Renal cortex interstitium (tissue), 11 donors: ENCODE data around the gene C1QTNF9. TPM values are rescaled to one million over a fixed set of nuclear protein-coding genes. Genes with fewer than 3 reads are reported as not detected.

Experiments
- DNase-seq, 11 donors: peaks; one replicate each; pipeline ENCODE4 v3.0.0-alpha.2; 2013; ENCODE audit warnings: low read depth in 9 of 11, low spot score in 4 of 11; ENCODE audit errors: extremely low read depth in 1 of 11
- polyA plus RNA-seq, 3 donors: library from polyadenylated mRNA; unstranded; fragments of 120-200 nt; gene quantifications; one replicate each; pipeline ENCODE4 v1.2.1, GENCODE V29; 2013; ENCODE audit not compliant: insufficient read length in 3 of 3

Gene C1QTNF9
- polyA plus RNA-seq, 3 donors = 0.17 to 0.59 (median 0.30) TPM

DNA sequence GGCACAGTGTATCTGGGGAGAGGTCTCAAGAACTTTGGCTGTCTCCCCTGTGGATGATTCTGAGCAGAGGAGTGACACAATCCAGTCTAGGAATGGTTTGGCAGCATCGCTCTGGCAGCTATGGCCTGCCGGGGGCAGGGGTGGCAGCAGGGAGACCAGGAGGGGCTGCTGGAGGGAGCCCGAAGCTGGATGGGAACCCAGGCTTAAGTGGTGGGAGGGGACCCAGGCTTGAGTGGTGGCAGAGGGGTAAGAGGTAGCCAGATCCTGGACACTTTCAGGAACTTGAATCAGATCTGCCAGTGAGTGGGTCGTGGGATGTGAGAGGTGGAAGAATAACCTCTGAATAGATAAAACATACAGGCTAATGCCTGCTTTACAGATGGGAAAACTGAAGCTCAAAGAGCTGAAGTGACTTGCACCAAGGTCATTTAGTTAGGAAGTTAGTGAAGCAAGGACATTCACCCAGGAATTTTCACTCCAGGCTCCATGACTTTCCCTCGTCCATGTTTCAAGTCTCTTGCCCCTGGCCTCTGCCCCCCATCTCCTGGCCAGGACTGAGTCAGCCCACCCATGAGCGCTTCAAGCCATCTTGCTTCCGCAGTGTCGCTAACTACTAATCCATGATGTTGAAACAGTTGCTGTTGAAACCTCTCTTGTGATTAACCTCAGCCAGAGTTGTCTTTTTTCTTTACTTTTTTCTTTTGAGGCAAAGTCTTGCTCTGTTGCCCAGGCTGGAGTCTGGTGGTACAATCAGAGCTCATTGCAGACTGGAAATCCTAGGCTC lies 29.9 kb upstream of the C1QTNF9 start:
- no peak for DNase-seq

DNA sequence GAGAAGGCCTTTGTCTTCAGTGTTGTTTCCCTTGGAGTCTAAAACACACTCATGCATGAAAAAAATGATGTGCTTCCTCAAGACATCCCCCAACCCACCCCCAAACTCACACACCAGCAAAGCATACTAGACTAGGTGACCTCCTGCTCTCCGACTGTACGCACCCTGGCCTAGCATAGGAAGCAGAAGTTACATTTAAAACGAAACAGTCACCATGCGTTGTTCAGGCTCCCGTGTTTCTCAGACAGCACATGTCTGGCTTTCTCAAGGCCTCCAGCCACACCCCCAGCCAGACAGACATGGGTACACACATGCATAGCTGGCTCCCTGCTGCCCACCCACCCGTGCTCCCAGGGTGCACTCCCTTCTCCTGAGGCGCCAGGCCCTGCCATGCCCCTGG lies 28.7 kb upstream of the C1QTNF9 start:
- no peak for DNase-seq

GRCh38 chr13:24281188-24282008 lies 28.0 kb upstream of the C1QTNF9 start:
- no peak for DNase-seq

- no peak for DNase-seq
Measured at GRCh38 chr13:24282256-24282655, 27.1 kb upstream of the C1QTNF9 start.

DNA sequence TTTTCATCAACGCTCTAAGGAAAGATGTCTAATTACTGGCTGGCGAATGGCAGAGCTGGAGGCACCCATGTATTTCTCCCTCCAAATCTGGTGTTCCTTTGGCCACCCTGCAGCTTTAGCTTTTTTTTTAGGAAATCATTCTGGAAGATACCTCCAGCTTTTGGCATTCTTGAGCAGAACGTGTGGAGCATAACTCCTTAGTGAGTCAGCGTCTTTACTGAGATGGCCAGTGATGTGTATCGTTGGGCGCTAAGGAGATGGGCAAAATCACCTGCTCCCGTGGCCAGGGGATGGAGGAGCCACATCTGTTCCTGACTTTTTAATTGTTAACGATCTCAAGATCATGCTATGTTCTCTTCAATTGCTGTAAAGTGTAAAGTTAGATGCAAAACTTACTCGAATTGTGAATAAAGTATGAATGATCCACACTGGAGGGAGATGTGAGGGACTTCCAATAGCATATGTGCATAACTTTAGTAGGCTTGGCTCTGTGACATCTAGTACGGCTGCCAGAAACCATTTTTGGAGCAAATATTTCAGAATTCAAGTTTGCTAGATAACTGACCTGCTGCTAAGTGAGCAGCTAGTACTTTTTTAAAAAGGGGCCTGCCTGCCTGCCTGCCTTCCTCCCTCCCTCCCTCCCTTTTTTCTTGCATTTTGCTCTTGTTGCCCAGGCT lies 24.4 kb upstream of the C1QTNF9 start:
- DNase-seq = no peak

DNA sequence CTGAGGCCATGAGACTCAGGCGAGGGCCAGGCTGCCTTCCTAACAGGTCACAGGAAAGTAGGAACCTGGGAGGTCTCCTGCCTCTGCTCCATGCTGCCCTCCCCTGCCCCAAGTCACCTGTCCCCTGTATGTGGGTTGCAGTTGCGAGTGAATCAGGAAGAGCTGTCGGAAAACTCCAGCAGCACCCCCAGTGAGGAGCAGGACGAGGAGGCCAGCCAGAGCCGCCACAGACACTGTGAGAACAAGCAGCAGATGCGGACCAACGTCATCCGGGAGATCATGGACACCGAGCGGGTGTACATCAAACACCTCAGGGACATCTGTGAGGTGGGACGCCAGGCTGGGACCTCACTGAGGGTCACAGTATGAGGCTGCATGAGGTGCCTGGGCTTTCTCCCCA lies 22.8 kb upstream of the C1QTNF9 start:
- no peak for DNase-seq

DNA sequence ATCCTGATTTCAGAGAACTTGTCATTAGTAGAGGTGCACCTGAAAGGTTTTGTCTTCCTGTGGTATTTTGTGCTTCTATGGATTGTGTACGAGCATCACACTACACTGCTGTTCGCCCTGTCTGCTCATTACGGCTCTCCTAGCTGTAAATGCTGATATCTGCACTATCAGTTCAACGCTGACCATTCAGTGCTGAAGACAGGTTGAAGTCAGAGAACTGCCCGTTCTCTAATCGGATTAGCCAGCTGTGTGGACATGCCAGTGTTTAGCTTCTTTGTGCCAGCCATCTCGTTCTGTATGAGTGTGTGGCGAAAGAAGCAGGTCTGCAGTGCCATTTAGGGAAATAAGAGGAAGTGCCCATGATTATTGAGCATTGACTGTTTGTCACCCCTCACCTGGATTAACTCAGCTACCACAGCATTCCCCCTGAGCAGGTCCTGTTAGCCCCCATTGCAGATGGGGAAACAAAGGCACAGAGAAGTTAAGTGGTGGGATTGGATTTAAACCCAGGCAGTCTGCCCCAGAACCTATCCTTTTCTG lies 21.6 kb upstream of the C1QTNF9 start:
- DNase-seq = no peak

- DNase-seq = no peak
Measured at GRCh38 chr13:24288870-24289269, 20.5 kb upstream of the C1QTNF9 start.

GRCh38 chr13:24290280-24290932 lies 19.0 kb upstream of the C1QTNF9 start:
- DNase-seq = no peak

DNA sequence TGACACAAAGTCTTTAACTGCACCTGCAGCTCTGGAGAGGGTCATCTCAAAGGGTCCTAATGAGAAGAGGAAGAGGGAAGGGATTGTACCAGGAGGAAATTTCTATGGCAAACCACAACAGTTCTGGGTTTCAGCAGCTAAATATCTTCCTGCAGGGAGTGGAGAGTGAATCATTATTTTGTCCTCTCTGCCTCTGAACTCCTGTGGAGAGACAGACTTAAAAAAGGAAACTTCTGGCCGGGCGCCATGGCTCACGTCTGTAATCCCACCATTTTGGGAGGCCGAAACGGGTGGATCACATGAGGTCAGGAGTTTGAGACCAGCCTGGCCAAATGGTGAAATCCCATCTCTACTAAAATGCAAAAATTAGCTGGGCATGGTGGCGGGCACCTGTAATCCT lies 16.9 kb upstream of the C1QTNF9 start:
- DNase-seq = no peak

DNA sequence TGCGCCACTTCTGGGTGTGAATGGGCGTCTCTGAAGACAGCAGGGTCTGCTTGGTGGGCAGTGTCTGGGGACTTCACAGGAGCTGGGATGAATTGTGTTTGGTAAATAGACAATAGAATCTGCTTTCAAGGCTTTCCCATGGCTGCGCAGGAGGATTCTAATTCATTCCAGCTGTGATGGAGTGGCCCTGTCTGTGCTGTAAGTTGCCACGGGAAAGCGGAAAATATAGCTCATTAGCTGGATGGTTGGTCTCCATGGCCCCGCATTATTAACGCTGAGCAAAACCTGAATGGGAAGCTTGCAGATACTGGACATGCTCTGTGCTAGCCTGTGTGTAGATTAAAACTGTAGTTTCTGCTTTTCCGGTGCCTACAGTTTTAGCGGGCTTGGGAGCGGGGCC lies 15.6 kb upstream of the C1QTNF9 start:
- no peak for DNase-seq

- no peak for DNase-seq
Measured at GRCh38 chr13:24299488-24300114, 9.8 kb upstream of the C1QTNF9 start.

GRCh38 chr13:24301434-24301833 lies 7.9 kb upstream of the C1QTNF9 start:
- DNase-seq = no peak

GRCh38 chr13:24301911-24302310 lies 7.5 kb upstream of the C1QTNF9 start:
- DNase-seq = no peak

GRCh38 chr13:24304620-24305019 lies 4.8 kb upstream of the C1QTNF9 start:
- no peak for DNase-seq

- DNase-seq = no peak
Measured at GRCh38 chr13:24306632-24307031, 2.7 kb upstream of the C1QTNF9 start.

DNA sequence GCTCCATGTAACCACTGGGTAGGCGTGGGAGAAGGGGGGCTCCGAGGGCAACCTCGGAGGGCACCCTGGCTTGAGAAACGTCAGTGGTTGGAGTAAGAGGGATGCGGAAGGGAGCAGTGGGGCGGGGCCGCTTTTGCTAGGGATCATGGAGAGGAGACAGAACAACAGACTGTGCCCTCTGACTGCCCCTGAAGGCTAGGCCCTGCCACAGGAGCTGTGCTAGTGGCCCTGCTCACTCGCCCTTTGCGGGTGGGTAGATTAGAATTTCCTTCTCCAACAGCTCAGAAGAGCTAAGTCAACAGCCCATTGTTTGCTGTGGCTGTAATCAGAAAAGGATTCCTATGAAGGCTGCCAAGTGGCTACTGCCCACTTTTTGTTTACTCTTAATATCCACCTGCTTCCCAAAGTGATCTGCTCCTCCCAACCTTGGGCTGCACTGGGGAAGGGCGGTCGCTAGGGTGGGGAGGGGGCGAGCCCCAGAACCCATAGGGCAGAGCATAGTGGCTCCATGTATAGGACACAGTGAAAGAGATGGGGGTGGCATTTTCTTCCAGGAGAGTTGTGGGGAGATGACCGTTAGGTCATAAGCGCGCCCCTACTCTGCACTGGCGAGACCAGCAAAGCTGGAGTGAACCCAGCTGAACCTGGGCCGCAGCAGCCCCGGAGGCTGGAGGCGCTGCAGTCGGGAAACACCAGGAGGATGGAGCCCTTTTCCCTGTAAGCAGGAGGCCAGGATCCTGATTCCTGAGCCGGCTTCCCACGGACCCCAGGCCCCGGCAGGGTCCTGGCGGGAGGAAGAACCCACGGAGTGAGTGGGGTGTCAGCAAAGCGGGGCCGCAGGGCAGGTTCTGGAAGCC lies 1.9 kb upstream of the C1QTNF9 start:
- no peak for DNase-seq

- no peak for DNase-seq
Measured at GRCh38 chr13:24308068-24308445, 1.3 kb upstream of the C1QTNF9 start.
